Heart right ventricle (tissue), 16 donors: ENCODE measurements around the gene ATAD3A. TPM values are rescaled to one million over a fixed set of nuclear protein-coding genes. Genes with fewer than 3 reads are reported as not detected.

Experiments
- ATAC-seq, 8 donors: fragments of 200-7000 bp; cut with Tn5 transposase; one replicate each; pipeline ENCODE4 v1.9.1; 2020; ENCODE audit warnings: mild to moderate bottlenecking in 8 of 8, moderate library complexity in 8 of 8, moderate number of reproducible peaks in 1 of 8
- DNase-seq, 2 donors: peaks; one replicate each; pipeline ENCODE4 v3.0.0-alpha.2; 2020
- H3K27ac ChIP-seq, 10 donors: fragments of 200-600 bp; sonication (generic) in 2 of 10; one replicate each; pipeline versions ENCODE4 v1.5.0 to v1.8.0; 2020 to 2022; ENCODE audit warnings: mild to moderate bottlenecking in 3 of 10
- H3K27me3 ChIP-seq, 7 donors: fragments of 200-600 bp; one replicate each; pipeline ENCODE4 v1.8.0; 2021 to 2022; ENCODE audit warnings: mild to moderate bottlenecking in 2 of 7
- H3K36me3 ChIP-seq, 9 donors: fragments of 200-600 bp; sonication (generic) in 1 of 9; one replicate each; pipeline versions ENCODE4 v1.5.0 to v1.8.0; 2020 to 2022; ENCODE audit warnings: mild to moderate bottlenecking in 2 of 9
- H3K4me1 ChIP-seq, 9 donors: fragments of 200-600 bp; sonication (generic) in 1 of 9; one replicate each; pipeline versions ENCODE4 v1.5.0 to v1.8.0; 2020 to 2022; ENCODE audit warnings: mild to moderate bottlenecking in 4 of 9
- H3K4me3 ChIP-seq, 10 donors: fragments of 200-600 bp; sonication (generic) in 2 of 10; one replicate each; pipeline versions ENCODE4 v1.5.0 to v1.8.0; 2020 to 2022; ENCODE audit warnings: mild to moderate bottlenecking in 7 of 10, moderate library complexity in 2 of 10
- H3K9me3 ChIP-seq, 11 donors: fragments of 200-600 bp in 10 of 11; sonication (generic) in 2 of 11; one replicate each; pipeline versions ENCODE4 v1.5.0 to v1.8.0; 2013 to 2022; ENCODE audit warnings: mild to moderate bottlenecking in 2 of 11, control low read depth in 1 of 11, moderate library complexity in 1 of 11
- CTCF ChIP-seq, 9 donors: fragments of 200-600 bp; sonication (generic) in 2 of 9; IDR thresholded peaks; one replicate each; pipeline versions ENCODE4 v1.5.0 to v1.8.0; 2021 to 2022; ENCODE audit warnings: antibody characterized with exemption in 9 of 9, mild to moderate bottlenecking in 5 of 9, moderate library complexity in 1 of 9
- WGBS, 2 donors: extraction: QIAGEN DNeasy Blood & Tissue Kit; methylation state at CpG; one replicate each; pipeline ENCODE4 v1.1.7; 2013; ENCODE audit warnings: inconsistent platforms in 1 of 2; 5-methylcytosine and 5-hydroxymethylcytosine counted together
- intact Hi-C, 10 donors: fragments of 100-400 bp; cut with DNase I; formaldehyde crosslinking; loops; one replicate each; pipeline versions ENCODE4 v1.11.1 to v1.14.2; 2022
- polyA plus RNA-seq, 2 donors: library from polyadenylated mRNA; stranded (reverse); fragments of 200-250 nt; gene quantifications; one replicate each; pipeline ENCODE4 v1.2.3, GENCODE V29; 2013
- total RNA-seq, 10 donors: library from RNA; stranded (reverse); fragmentation: NEBNext Ultra II Directional in 3 of 10; extraction: Animal tissue kit (Norgen Biotek cat#: 25700) in 3 of 10; gene quantifications; one replicate each; pipeline versions ENCODE4 v1.2.1 to v1.2.4, GENCODE V29; 2021 to 2023
- donor health status: Arrhythmogenic right ventricular cardiomyopathy.
- donor health status: ischemic (EF 13 %, LVEDD 7.1; RV severe dilation, severe dysfunction).
- donor health status: healthy with polysubstance abuse.
- donor health status: DM: no; HTN: yes; CAD: no.
- donor health status: DM: no; HTN: no; CAD: no.
- donor health status: ischemic (EF 25% LVEDD 6.9; RV normal size, moderate dysfunction).
- donor health status: ischemic (EF 25% LVEDD 5.7; RV mildly dilated, moderate dysfunction).
- donor health status: healthy.
- donor health status: DM: yes; HTN: yes; CAD: no.
- donor health status: Ischemic cardiomyopathy.
- donor health status: ischemic (EF 35%, LVEDD 5.7; RV mildly dilated, moderate dysfunction).
- donor health status: nonischemic (EF 11% LVEDD 7.7; RV severe dilation, severe dysfunction).
- donor health status: DM: yes; HTN: yes; CAD: no.
- donor health status: PGD.
- donor health status: ischemic (EF 29% LVEDD 5.4; RV normal size, mild dysfunction).
- donor health status: nonischemic (EF 23%, LVEDD 6.1; RV moderate dilation, normal function).

ATAD3A gene
- total and polyA plus RNA-seq, 12 donors: 13.2 to 39.4 (median 16.0) TPM

GRCh38 chr1:1551524-1552262, 39.7 kb downstream of the ATAD3A start:
- TF ChIP-seq CTCF (IDR thresholded peaks at IDR 0.05): no peak
- Histone ChIP-seq H3K9me3 (no peaks in the 10 kb centered on the region), H3K4me3 (no peak overlapping the region), H3K36me3 (peaks cover 0 to 22% (median 0%) of the 10 kb centered on the region in 9 donors), H3K27ac (peak overlapping the region in 2 of 10 donors; percentile 22 to 46), H3K4me1 (peaks cover 0 to 31% (median 14%) of the 10 kb centered on the region in 9 donors), H3K27me3 (no peaks in the 10 kb centered on the region)
- WGBS, 2 donors: 90 to 91% methylated on average over 33 of the region's 33 CpGs
- intact Hi-C loops: no loop called here
- ATAC-seq (no peak), DNase-seq (no peak)

- Histone ChIP-seq H3K4me3 (no peak overlapping the region), H3K9me3 (no peaks in the 10 kb centered on the region), H3K36me3 (peaks cover 0 to 21% (median 0%) of the 10 kb centered on the region in 9 donors), H3K4me1 (peaks cover 0 to 31% (median 14%) of the 10 kb centered on the region in 9 donors), H3K27me3 (no peaks in the 10 kb centered on the region), H3K27ac (no peak overlapping the region)
- TF ChIP-seq CTCF (IDR thresholded peaks at IDR 0.05): no peak
- ATAC-seq (no peak), DNase-seq (no peak)
- intact Hi-C loops: no loop called here
- 87 to 89% methylated on average over 10 of the region's 10 CpGs for WGBS, 2 donors
These were observed 40.3 kb downstream of the ATAD3A start for GRCh38 chr1:1552263-1552639.

DNA sequence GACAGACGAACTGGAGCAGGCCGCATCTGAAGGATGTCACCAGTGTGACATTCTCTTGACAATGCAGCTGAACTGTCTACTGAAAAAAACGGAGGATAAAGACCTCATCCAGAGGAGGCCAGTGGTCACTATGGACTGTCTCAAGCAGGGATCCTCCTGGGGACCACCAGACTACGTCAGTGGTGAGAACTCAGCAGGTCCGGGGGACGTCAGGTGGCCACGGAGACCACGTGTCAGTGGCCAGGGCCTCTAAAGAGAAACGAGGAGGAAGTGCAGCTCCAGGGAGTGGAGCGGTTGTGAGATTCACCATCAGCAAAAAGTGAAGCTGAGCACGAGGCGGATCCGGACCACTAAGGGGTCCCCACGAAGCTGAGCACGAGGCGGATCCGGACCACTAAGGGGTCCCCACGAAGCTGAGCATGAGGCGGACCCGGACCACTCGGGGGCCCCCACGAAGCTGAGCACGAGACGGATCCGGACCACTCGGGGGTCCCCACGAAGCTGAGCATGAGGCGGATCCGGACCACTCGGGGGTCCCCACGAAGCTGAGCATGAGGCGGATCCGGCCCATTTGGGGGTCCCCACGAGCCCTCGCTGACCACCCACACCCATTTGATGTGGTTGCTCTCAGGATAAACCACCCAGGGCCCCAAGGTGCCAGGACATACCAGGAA, 42.0 kb downstream of the ATAD3A start:
- peaks cover 0 to 11% (median 0%) of the 10 kb centered on the region in 9 donors for H3K36me3 ChIP-seq
- intact Hi-C loops: no loop called here
- peaks cover 0 to 31% (median 14%) of the 10 kb centered on the region in 9 donors for H3K4me1 ChIP-seq
- no peak for DNase-seq
- H3K9me3 ChIP-seq: no peaks in the 10 kb centered on the region
- TF ChIP-seq CTCF (IDR thresholded peaks at IDR 0.05): no peak
- H3K27me3 ChIP-seq: no peaks in the 10 kb centered on the region
- no peak overlapping the region for H3K4me3 ChIP-seq
- 89 to 90% methylated on average over 35 of the region's 35 CpGs for WGBS, 2 donors
- no peak for ATAC-seq
- no peak overlapping the region for H3K27ac ChIP-seq

GRCh38 chr1:1554550-1554925, 42.6 kb downstream of the ATAD3A start:
- Histone ChIP-seq H3K4me1 (peaks cover 0 to 31% (median 14%) of the 10 kb centered on the region in 9 donors), H3K36me3 (peaks cover 0 to 12% (median 0%) of the 10 kb centered on the region in 9 donors), H3K9me3 (no peaks in the 10 kb centered on the region), H3K27me3 (no peaks in the 10 kb centered on the region), H3K27ac (peak overlapping the region in 1 of 10 donors; percentile 7), H3K4me3 (no peak overlapping the region)
- TF ChIP-seq CTCF (IDR thresholded peaks at IDR 0.05): no peak
- DNase-seq: no peak
- 79 to 82% methylated on average over 13 of the region's 13 CpGs for WGBS, 2 donors
- peak in 2 of 8 donors; percentile 2 to 8 for ATAC-seq
- intact Hi-C loops: no loop called here
